IMR-90 (cell line): ENCODE results near the gene MAN2A1. TPM values are rescaled to one million over a fixed set of nuclear protein-coding genes. Genes with fewer than 3 reads are reported as not detected.

Experiments
- ATAC-seq: fragments of 200-7000 bp; cut with Tn5 transposase; 2 replicates; pipeline ENCODE4 v1.9.1; 2020; ENCODE audit warnings: low read depth, mild to moderate bottlenecking, moderate library complexity
- BruUV-seq: library from RNA; stranded (reverse); fragments of 400-500 nt; replicated peaks from 2 replicates; lab custom pipeline; 2021; lab: Mats Ljungman, UMichigan
- CTCF ChIA-PET: fragments of 300-600 bp; formaldehyde crosslinking; extraction: SDS; loops from one replicate; lab custom pipeline; 2021; ENCODE audit warnings: antibody characterized with exemption; lab: Yijun Ruan, JAX
- POLR2A ChIA-PET: fragments of 300-600 bp; sonication (Branson Sonifier 250); formaldehyde crosslinking; loops from one replicate; lab custom pipeline; 2022; ENCODE audit warnings: antibody characterized with exemption; ENCODE audit not compliant: unreplicated experiment; lab: Charles Lee
- DNase-seq: peaks from one replicate; pipeline ENCODE4 v3.0.0; 2013
- H2AFZ ChIP-seq: replicated peaks from 2 replicates; pipeline ENCODE3; 2013; ENCODE audit warnings: low read length, mild to moderate bottlenecking; ENCODE audit not compliant: poor library complexity
- H2AK5ac ChIP-seq: 2 replicates; pipeline ENCODE4 v1.6.1; 2013; ENCODE audit warnings: low read depth, low read length, inconsistent platforms
- H2AK9ac ChIP-seq: replicated peaks from 2 replicates; pipeline ENCODE3; 2013; ENCODE audit warnings: mild to moderate bottlenecking, low read depth, low read length, moderate library complexity; ENCODE audit not compliant: poor library complexity
- H2BK120ac ChIP-seq: 2 replicates; pipeline ENCODE4 v1.6.1; 2013; ENCODE audit warnings: low read depth, low read length, inconsistent platforms
- H2BK15ac ChIP-seq: 3 replicates; pipeline ENCODE4 v1.6.1; 2013; ENCODE audit warnings: low read depth, low read length, inconsistent platforms
- H2BK20ac ChIP-seq: 2 replicates; pipeline ENCODE4 v1.6.1; 2013; ENCODE audit warnings: low read depth, mild to moderate bottlenecking, inconsistent platforms, low read length, moderate library complexity
- H2BK5ac ChIP-seq: 2 replicates; pipeline ENCODE4 v1.6.1; 2013; ENCODE audit warnings: mild to moderate bottlenecking, low read depth, low read length, inconsistent platforms; ENCODE audit not compliant: poor library complexity, severe bottlenecking
- H3K14ac ChIP-seq: replicated peaks from 2 replicates; pipeline ENCODE4 v1.6.1; 2013; ENCODE audit warnings: low read depth, low read length, inconsistent platforms
- H3K18ac ChIP-seq: 2 replicates; pipeline ENCODE4 v1.6.1; 2013; ENCODE audit warnings: low read depth, low read length, control low read depth
- H3K23ac ChIP-seq: 2 replicates; pipeline ENCODE4 v1.6.1; 2013; ENCODE audit warnings: low read depth, low read length, inconsistent platforms
- H3K27ac ChIP-seq: 2 replicates; pipeline ENCODE4 v1.5.1; 2013; ENCODE audit warnings: mild to moderate bottlenecking, control low read depth, low read length; ENCODE audit not compliant: insufficient read depth
- H3K27me3 ChIP-seq: 2 replicates; pipeline ENCODE4 v1.6.1; 2013; ENCODE audit warnings: low read length; ENCODE audit not compliant: control insufficient read depth, insufficient read depth
- H3K36me3 ChIP-seq: 2 replicates; pipeline ENCODE4 v1.6.1; 2013; ENCODE audit warnings: low read length, mixed read lengths; ENCODE audit not compliant: control insufficient read depth, insufficient read depth
- H3K4ac ChIP-seq: 2 replicates; pipeline ENCODE4 v1.6.1; 2013; ENCODE audit warnings: low read depth, low read length, inconsistent platforms
- H3K4me1 ChIP-seq: 2 replicates; pipeline ENCODE4 v1.6.1; 2013; ENCODE audit warnings: low read length, mixed read lengths; ENCODE audit not compliant: control insufficient read depth, insufficient read depth
- H3K4me2 ChIP-seq: 2 replicates; pipeline ENCODE4 v1.6.1; 2013; ENCODE audit warnings: low read depth, mild to moderate bottlenecking, control low read depth, low read length, moderate library complexity
- H3K4me3 ChIP-seq: 2 replicates; pipeline ENCODE4 v1.5.1; 2013; ENCODE audit warnings: low read depth, mild to moderate bottlenecking, control low read depth, low read length, moderate library complexity; ENCODE audit not compliant: insufficient read depth
- H3K56ac ChIP-seq: 2 replicates; pipeline ENCODE4 v1.6.1; 2013; ENCODE audit warnings: low read length, inconsistent platforms; ENCODE audit not compliant: insufficient read depth; ENCODE audit errors: extremely low read depth
- H3K79me1 ChIP-seq, 2 experiments: 2 replicates each; pipeline ENCODE4 v1.6.1; 2013; ENCODE audit warnings: low read length in 2 of 2, inconsistent platforms in 1 of 2, low read depth in 1 of 2
- H3K9ac ChIP-seq: 2 replicates; pipeline ENCODE4 v1.6.1; 2013; ENCODE audit warnings: low read depth, low read length, control low read depth
- H3K9me1 ChIP-seq: 2 replicates; pipeline ENCODE4 v1.6.1; 2013; ENCODE audit warnings: low read length, inconsistent platforms; ENCODE audit not compliant: insufficient read depth
- H3K9me3 ChIP-seq: 2 replicates; pipeline ENCODE4 v1.6.1; 2013; ENCODE audit warnings: low read length; ENCODE audit not compliant: control insufficient read depth, insufficient read depth
- H4K20me1 ChIP-seq: 2 replicates; pipeline ENCODE4 v1.6.1; 2013; ENCODE audit warnings: low read length, inconsistent platforms; ENCODE audit not compliant: insufficient read depth
- H4K5ac ChIP-seq: 2 replicates; pipeline ENCODE4 v1.6.1; 2013; ENCODE audit warnings: mild to moderate bottlenecking, low read depth, low read length, control low read depth
- H4K8ac ChIP-seq, 2 experiments: 2 replicates each; pipeline ENCODE4 v1.6.1; 2013; ENCODE audit warnings: low read depth in 2 of 2, low read length in 2 of 2, control low read depth in 1 of 2, inconsistent platforms in 1 of 2
- H4K91ac ChIP-seq: 2 replicates; pipeline ENCODE4 v1.6.1; 2013; ENCODE audit warnings: low read depth, low read length, inconsistent platforms; ENCODE audit not compliant: insufficient read depth
- BHLHE40 ChIP-seq: fragments of 150-350 bp; IDR thresholded peaks from 2 replicates; pipeline ENCODE4 v1.6.1; 2016; ENCODE audit warnings: mild to moderate bottlenecking, low read depth, low read length
- CEBPB ChIP-seq: IDR thresholded peaks from 2 replicates; pipeline ENCODE4 v1.6.1; 2012; ENCODE audit warnings: low read depth, low read length, improper control_type of control experiment
- CHD1 ChIP-seq: IDR thresholded peaks from 2 replicates; pipeline ENCODE4 v1.6.1; 2012; ENCODE audit warnings: low read depth, low read length, improper control_type of control experiment
- CTCF ChIP-seq: conservative IDR thresholded peaks from 2 replicates; pipeline ENCODE4 v1.5.1; 2012; ENCODE audit warnings: mild to moderate bottlenecking, low read depth, low read length, improper control_type of control experiment
- FOS ChIP-seq: fragments of 150-350 bp; IDR thresholded peaks from 2 replicates; pipeline ENCODE4 v1.6.1; 2016; ENCODE audit warnings: low read depth, low read length
- MAFK ChIP-seq: IDR thresholded peaks from 2 replicates; pipeline ENCODE4 v1.6.1; 2012; ENCODE audit warnings: low read depth, low read length, improper control_type of control experiment
- MAZ ChIP-seq: IDR thresholded peaks from 2 replicates; pipeline ENCODE4 v1.6.1; 2012; ENCODE audit warnings: low read depth, mild to moderate bottlenecking, low read length, improper control_type of control experiment, moderate library complexity, borderline replicate concordance
- MXI1 ChIP-seq: IDR thresholded peaks from 2 replicates; pipeline ENCODE4 v1.6.1; 2012; ENCODE audit warnings: low read depth, mild to moderate bottlenecking, low read length, moderate library complexity, borderline replicate concordance
- NFE2L2 ChIP-seq: fragments of 150-350 bp; IDR thresholded peaks from 2 replicates; pipeline ENCODE4 v1.6.1; 2016; ENCODE audit warnings: low read depth, mild to moderate bottlenecking, low read length
- POLR2A ChIP-seq: IDR thresholded peaks from 2 replicates; pipeline ENCODE4 v1.6.1; 2012; ENCODE audit warnings: mild to moderate bottlenecking, low read depth, low read length
- RAD21 ChIP-seq: IDR thresholded peaks from 2 replicates; pipeline ENCODE4 v1.6.1; 2012; ENCODE audit warnings: low read length, improper control_type of control experiment
- RCOR1 ChIP-seq: IDR thresholded peaks from 2 replicates; pipeline ENCODE4 v1.6.1; 2012; ENCODE audit warnings: mild to moderate bottlenecking, low read length, improper control_type of control experiment; ENCODE audit not compliant: insufficient replicate concordance
- RFX5 ChIP-seq: IDR thresholded peaks from 2 replicates; pipeline ENCODE4 v1.8.0; 2012; ENCODE audit warnings: low read depth, mild to moderate bottlenecking, low read length, moderate library complexity
- SMC3 ChIP-seq: fragments of 150-350 bp; IDR thresholded peaks from 2 replicates; pipeline ENCODE4 v1.6.1; 2016; ENCODE audit warnings: low read depth, mild to moderate bottlenecking, antibody characterized with exemption, low read length, moderate library complexity
- WGBS, 2 experiments: methylation state at CpG; one replicate each; pipeline versions ENCODE4 v1.1.5 to v1.1.7; 2013; ENCODE audit warnings: missing lambda C conversion rate in 2 of 2; ENCODE audit not compliant: insufficient read length in 1 of 2; ENCODE audit errors: extremely low coverage in 2 of 2; 5-methylcytosine and 5-hydroxymethylcytosine counted together
- dilution Hi-C: fragments of 300-500 bp; cut with HindIII; formaldehyde crosslinking; loops from one replicate; pipeline ENCODE4 v1.14.3; 2018; ENCODE audit warnings: low sequenced_read_pairs; ENCODE audit not compliant: unreplicated experiment
- in situ Hi-C: fragments of 300-500 bp; cut with MboI; formaldehyde crosslinking; loops from 3 replicates; pipeline ENCODE4 v1.14.3; 2019; ENCODE audit warnings: low sequenced_read_pairs, inconsistent platforms, mixed read lengths
- intact Hi-C: fragments of 100-400 bp; cut with micrococcal nuclease; formaldehyde crosslinking; loops from 2 replicates; pipeline ENCODE4 v1.10.0; 2022
- polyA plus RNA-seq, 3 experiments: library from polyadenylated mRNA; depleted of rRNA; stranded (reverse); fragments of >200 nt; gene quantifications; 2 replicates each; pipeline ENCODE4 v1.2.3, GENCODE V29; 2012; ENCODE audit warnings: low replicate concordance in 1 of 3
- total RNA-seq: library from RNA; depleted of rRNA; stranded (reverse); fragments of >200 nt; gene quantifications from 2 replicates; pipeline ENCODE4 v1.2.3, GENCODE V29; 2012
- TF ChIP-seq, protein P1 (sequence below): fragments of 150-350 bp; IDR thresholded peaks from 2 replicates; pipeline ENCODE4 v1.6.1; 2016; ENCODE audit warnings: low read depth, mild to moderate bottlenecking, low read length, moderate library complexity, borderline replicate concordance
- TF ChIP-seq, protein P2 (sequence below): fragments of 150-350 bp; IDR thresholded peaks from 2 replicates; pipeline ENCODE4 v1.6.1; 2017; ENCODE audit warnings: mild to moderate bottlenecking, antibody characterized with exemption, low read length, low read depth

The MAN2A1 gene
- total and polyA plus RNA-seq, 2 of the 4 experiments (the other 2 are of a cell fraction), result 16.4 to 29.6 TPM

GRCh38 chr5:109916481-109917153 is 226.9 kb downstream of the MAN2A1 start:
- no peak overlapping the region for H3K23ac ChIP-seq
- no peak for ATAC-seq
- dilution Hi-C loops, result no loop called here

More at GRCh38 chr5:109916481-109917153, 226.9 kb downstream of the MAN2A1 start:
- Histone ChIP-seq H3K9ac (no peak overlapping the region), H4K5ac (no peak overlapping the region), H2AFZ (no peak overlapping the region), H2BK5ac (no peak overlapping the region), H3K4me1 (no peaks in the 10 kb centered on the region), H3K14ac (no peak overlapping the region), H3K4me3 (no peak overlapping the region), H2BK120ac (no peak overlapping the region), H3K27me3 (no peaks in the 10 kb centered on the region), H3K79me1 (no peaks in the 10 kb centered on the region), H3K27ac (no peak overlapping the region), H3K9me1 (no peaks in the 10 kb centered on the region), H2AK9ac (no peak overlapping the region), H4K91ac (no peak overlapping the region), H4K8ac (no peak overlapping the region), H3K4ac (no peak overlapping the region), H2BK20ac (no peak overlapping the region), H2AK5ac (no peak overlapping the region), H3K56ac (no peak overlapping the region), H3K4me2 (no peak overlapping the region), H4K20me1 (no peaks in the 10 kb centered on the region), H3K36me3 (no peaks in the 10 kb centered on the region), H3K18ac (no peak overlapping the region), H3K9me3 (no peaks in the 10 kb centered on the region), H2BK15ac (no peak overlapping the region)
- intact Hi-C loops, result no loop called here
- BruUV-seq, result no TSS peak
- WGBS, 2 experiments, result 29% methylated on average over 1 of the region's 4 CpGs; no CpG with 5 or more reads in 1 of the 2 experiments
- in situ Hi-C loops, result no loop called here
- no peak for DNase-seq
- TF ChIP-seq MAZ, result no peak
- TF ChIP-seq SMC3, result no peak
- no peak for TF ChIP-seq FOS
- TF ChIP-seq MXI1, result no peak
- no peak for TF ChIP-seq NFE2L2
- no peak for TF ChIP-seq MAFK
- no peak for TF ChIP-seq CTCF
- TF ChIP-seq, protein P1, sequence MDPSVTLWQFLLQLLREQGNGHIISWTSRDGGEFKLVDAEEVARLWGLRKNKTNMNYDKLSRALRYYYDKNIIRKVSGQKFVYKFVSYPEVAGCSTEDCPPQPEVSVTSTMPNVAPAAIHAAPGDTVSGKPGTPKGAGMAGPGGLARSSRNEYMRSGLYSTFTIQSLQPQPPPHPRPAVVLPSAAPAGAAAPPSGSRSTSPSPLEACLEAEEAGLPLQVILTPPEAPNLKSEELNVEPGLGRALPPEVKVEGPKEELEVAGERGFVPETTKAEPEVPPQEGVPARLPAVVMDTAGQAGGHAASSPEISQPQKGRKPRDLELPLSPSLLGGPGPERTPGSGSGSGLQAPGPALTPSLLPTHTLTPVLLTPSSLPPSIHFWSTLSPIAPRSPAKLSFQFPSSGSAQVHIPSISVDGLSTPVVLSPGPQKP, result no peak
- no peak for TF ChIP-seq CEBPB
- TF ChIP-seq RCOR1, result no peak
- no peak for TF ChIP-seq CHD1
- no peak for TF ChIP-seq BHLHE40
- TF ChIP-seq POLR2A, result no peak
- TF ChIP-seq RFX5, result no peak
- no peak for TF ChIP-seq RAD21
- TF ChIP-seq, protein P2, sequence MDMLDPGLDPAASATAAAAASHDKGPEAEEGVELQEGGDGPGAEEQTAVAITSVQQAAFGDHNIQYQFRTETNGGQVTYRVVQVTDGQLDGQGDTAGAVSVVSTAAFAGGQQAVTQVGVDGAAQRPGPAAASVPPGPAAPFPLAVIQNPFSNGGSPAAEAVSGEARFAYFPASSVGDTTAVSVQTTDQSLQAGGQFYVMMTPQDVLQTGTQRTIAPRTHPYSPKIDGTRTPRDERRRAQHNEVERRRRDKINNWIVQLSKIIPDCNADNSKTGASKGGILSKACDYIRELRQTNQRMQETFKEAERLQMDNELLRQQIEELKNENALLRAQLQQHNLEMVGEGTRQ, result no peak
- ChIA-PET POLR2A (no interaction called here), CTCF (no interaction called here)
